Measurements from ENCODE around the gene RAPGEF1.

Gene RAPGEF1

DNA sequence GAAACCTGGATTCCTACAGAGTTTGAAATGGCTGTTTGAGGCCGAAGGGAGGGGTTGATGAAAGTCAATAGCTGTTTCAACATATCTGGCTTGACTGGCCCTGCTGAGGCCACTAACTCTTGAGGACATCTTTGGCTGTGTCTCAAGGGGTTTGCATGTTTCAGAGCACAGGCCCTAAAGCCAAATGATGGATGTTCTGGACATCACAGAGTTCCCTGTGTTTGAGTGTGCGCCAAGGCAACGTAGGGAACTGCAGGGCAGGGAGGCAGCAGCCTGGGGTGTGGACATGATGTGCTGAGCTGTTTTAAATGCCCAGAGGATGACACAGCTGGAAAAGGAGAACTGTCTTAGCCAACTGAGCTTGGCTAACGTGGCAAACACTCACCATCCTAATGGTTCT is 89.6 kb downstream of the RAPGEF1 start:
- no peak for DNase-seq (ENCODE audit: low spot score)

DNA sequence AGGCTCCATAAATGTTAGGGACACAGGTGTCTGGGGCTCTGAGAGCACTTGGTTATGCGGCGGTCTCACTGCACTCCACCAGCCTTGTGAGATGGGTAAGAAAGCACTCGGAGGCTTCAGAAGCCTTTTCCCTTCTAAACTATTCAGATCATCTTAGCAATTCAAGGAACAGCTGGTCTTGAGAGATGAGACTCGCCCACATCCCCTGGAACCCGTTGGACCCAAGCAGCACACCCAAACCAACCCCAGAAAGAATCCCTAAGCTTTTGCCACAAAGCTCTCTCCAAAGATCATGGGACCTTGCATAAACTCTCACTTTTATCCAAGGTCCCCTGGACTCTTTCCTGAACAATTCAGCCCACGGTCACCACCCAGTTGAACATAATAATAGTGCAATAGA is 90.2 kb downstream of the RAPGEF1 start:
- DNase-seq (ENCODE audit: low spot score) = no peak

DNA sequence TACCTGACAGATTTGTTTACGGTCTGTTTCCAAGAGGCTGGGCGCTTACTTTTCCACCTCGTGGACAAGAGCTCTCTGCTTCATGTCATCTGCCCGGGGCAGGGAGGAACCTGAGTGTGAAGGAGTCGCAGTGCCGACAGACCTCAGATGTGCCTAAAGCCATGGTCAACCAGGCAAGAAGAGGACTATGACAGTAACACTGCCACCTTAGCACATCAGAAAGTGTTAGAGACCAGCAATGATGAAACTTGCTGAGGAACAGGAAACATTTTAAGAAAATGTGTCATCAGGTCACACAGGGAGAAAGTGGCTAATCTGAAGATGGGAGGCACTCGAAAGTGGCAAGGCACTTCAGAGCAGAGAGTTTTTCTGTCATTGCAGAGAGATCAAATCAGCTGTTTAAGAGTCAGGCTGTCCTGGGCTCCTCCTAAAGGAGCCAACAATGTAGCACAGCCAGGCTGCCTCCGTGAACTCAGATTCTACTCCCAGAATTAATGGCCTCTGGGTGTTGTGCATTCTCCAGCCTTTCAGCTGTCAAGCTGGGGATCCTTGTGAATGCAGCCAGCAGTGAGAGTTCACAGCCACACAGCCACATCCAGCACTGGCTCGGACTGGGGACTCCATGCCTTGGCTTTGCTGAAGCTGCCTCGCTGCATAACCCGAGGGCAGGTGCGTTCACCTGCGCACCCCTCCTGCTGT is 94.6 kb downstream of the RAPGEF1 start:
- no peak for DNase-seq (ENCODE audit: low spot score)

DNA sequence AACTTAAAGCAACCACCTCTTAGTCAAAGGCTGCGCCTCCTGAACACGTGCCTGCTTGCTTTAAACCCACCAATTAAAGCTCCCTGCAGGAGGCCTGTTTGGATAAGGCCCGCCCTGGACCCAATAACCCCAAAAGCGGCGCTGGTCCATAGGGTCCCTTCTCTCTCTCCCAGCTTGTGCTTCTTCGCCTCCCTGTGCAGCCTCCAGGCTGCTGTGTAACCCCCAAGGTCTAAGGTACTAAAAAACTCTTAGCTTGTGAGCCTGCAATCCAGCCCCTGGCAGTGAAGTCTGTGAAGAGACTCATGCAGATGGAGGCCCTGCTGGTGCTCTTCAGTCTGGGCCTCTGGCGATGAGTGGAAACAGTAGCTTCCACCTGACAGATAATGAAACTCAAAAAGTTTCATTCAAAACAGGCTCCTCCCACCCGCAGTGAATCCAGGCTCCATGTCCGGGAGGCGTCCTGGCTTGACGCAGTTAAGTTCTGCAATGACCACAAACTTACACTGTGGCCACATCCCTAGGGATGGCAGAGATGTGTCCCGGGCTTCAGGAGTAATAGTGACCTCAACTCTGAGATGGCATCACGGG is 97.3 kb downstream of the RAPGEF1 start:
- no peak for DNase-seq (ENCODE audit: low spot score)

DNA sequence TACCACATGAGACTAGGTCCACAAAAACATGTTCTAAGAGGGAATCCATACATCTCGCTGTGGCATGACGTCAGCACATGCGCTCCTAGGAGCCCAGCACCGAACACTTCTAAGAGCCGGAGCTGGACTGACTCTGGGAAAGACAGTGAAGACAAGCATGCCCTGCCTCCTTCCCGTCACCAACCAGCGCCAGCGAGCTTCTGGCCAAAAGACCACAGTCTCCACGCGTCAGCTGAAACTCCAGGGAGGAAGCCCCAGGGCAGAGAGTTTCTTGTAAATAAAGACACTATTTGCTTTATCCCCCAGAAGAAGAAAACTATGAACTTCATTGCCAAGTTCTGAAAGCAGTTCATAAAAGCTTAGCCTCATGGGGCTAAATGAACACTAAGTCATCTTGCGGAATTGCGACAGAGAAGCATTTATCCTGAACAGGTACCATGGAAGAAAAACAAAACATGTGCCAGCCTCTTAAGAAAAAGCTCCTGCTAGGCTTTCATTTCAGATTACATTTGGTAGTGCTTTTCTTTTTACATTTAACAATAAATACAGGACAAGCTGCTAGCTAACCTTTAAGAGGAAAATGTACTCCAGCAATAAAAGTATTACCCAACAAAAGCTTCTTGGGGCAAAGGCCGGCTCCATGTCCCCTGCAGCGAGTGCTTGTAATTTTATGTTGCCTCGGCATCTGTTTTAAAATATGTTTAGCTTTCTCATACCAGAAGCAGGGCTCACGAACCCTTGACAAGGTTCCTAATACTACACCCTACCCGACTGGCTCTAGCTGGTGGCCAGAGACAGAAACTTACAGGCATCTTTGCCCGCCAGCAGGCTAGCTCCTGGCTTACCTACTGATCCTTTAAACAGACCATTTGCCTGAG is 98.0 kb downstream of the RAPGEF1 start:
- no peak for DNase-seq (ENCODE audit: low spot score)

DNA sequence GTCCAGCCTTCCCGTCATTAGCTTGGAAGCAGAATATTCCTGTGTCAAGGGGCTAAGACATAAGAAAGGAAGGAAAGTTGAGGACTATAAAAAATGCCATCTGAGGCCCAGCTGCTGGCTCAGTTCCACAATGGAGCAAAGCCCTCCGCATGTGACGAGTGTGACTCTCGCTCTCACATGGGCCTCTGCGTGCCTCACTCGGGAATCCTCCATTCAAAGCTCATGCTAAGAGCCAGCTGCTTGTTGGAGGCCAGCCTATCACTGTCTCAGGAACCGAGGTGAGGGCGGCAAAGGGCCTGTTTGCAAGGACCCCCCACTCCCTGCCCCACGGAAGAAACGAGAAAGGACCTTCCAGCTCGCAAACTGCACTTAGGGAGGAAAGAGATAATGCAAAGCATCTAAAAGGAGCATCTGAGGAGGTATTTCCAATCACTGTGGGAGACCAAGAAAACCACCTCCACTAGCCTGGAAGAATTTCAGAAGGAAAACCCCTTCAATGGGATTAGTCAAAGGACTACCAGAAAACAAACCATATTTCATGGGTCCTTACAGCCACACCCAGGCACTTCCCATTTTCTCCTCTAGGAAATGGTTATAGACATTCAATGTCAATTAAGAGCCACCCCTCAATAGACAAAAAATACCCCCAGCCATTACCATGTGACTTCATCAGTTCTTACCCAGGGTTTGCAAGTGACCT is 99.3 kb downstream of the RAPGEF1 start:
- no peak for DNase-seq (ENCODE audit: low spot score)

DNA sequence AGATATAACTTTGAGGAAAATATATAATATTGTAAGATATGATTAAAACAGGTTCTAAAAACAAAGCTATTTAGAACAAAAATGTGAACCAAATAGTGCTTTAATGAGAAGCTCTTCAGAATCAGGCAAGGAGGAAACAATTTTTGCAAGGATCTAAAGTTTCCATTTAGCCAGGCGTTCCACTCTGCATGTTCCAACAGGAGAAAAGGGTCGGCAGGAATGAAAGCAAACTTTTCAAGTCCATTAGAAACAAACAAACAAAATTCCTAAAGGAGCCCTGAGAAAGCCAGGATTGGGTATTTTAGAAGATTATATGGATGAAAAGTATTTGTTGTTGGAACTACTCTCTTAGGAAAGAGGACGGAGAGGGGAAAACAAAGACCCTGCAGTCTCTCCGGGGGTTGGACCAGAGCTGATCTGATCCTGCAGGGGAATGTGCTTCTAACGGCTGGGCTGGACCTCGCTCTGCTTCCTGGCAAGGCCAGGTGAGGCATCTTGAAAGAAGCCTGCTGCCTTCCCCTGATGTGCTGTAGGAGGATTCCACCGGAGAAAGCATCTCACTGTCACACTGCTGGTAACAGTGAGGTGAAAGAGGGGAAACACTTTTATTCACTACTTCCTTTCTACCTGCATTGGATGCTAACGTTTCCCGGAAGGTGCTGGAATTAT is 100.0 kb downstream of the RAPGEF1 start:
- no peak for DNase-seq (ENCODE audit: low spot score)

DNA sequence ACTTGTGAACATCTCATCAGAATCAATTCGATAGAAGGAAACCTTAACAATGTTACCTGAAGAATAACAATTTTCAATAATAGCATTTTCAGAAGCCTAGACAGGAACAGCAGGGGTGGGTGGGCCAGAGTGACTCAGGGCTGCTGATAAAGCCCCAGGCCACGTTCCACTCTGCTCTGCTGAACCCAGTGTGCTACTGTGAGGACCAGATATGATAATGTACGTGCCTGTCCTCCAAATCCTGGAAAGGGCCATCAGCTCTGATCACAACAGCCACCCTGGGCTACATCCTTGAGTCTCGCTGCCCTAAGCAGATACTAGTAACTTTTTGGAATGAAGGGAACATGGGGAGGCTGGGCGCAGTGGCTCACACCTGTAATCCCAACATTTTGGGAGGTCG is 103.3 kb downstream of the RAPGEF1 start:
- no peak for DNase-seq (ENCODE audit: low spot score)

DNA sequence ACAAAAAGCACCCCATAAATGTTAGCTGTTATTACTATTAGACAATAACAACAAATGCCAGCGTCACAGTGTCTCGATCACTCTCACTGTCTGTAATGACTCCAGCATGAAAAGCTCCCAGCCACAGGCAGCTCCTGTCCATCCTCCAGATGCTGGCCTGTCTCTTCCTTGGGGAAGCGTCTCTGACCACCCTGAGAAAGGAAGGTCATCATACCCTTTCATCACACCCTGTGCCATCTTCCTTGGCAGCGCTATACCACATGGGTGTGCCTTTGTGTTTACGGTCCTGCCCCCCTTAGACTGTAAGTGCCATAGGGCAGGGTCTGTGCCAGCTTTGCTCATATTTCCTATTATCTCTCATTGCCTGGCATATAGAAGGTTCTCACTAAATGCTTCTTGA is 104.0 kb downstream of the RAPGEF1 start:
- no peak for DNase-seq (ENCODE audit: low spot score)

DNA sequence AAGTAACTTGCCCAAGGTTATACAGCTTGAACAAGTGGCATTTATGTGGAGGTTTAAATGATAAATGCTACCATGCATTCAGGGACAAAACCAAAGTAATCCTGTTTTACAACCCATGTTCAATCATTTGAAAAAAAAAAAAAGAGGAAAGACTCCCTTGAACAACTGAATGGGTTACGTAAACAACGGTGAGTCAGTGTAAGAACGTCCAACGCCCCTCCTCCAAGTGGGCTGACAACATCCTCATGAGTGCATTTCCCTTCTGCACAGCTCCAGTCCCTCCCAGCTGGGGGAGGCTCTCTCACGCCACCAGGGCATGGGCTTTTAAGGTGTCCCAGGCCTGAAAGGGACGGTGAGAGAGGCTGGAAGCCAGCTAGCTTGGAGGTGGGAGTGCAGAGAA is 104.6 kb downstream of the RAPGEF1 start:
- DNase-seq (ENCODE audit: low spot score) = no peak

DNA sequence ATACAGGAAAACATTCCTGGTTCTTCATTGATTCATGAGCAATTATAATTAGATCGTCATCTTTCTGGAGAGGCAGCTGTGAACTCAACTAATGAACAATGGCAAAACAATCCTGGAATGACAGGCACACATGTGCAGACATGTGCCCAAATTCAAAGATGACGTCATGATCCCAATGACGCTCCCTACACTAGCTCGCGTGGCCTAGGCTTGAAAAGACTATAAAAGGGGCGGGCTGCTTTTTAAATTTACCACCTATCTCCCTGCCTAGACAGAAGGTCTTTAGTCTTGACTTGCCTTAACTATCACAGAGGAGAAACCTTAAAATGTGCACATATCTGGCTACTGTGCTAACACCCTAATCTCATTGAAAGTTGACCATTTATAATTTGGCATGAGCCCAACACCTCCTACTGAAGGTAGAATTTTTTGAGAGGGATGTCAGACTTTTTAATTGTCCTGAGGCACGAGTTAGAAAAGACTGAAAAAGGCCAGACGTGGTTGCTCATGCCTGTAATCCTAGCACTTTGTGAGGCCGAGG is 106.3 kb downstream of the RAPGEF1 start:
- no peak for DNase-seq (ENCODE audit: low spot score)

DNA sequence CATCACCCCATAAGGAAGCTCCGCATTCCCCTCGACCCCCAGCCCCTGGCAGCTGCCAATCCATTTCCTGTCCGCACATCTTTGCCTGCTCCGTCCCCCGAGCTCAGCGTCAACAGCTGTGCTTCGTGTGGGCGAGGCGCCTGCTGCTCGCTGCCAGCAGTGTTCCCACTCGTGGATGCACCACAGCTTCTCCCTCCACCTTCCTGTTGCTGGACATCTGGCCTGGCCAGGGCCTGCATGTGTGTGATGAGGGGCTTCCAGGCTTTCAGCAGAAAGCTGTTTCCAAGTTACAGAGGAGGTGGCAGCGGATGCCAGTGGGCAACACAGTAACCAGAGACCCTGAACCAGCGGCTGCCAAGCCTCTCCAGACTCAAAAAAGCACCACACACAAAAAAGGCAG is 108.6 kb downstream of the RAPGEF1 start:
- DNase-seq (ENCODE audit: low spot score) = no peak

DNA sequence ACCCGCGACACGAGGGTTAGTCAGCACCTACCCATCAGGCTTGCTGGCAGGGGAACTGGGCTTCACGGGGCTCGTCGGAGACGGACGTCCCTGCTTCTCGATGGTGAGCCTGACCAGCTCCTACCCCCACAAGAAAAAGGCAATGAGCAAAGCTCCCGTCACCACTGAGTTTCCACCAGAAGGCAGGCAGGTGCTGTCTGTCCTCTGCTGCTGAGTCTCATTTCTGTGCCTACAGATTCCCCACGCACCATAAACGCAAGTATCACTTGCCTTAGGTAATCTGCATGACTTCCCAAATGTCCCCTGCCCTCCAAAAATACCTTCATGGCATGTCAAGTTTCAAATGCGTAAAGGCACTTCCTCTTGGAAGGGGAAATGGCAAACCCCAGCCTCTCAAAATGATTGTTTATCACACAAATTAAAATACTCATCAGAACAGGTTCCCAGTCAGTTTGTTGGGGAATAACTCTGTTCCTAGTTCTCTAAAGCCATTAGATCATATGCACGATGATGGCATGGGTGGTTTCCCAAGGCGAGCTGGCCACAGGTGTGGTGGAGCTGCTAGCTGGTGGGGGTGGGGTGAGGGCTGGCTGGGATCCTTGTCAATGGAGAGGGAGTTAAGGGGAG is 109.6 kb downstream of the RAPGEF1 start:
- DNase-seq (ENCODE audit: low spot score) = no peak

DNA sequence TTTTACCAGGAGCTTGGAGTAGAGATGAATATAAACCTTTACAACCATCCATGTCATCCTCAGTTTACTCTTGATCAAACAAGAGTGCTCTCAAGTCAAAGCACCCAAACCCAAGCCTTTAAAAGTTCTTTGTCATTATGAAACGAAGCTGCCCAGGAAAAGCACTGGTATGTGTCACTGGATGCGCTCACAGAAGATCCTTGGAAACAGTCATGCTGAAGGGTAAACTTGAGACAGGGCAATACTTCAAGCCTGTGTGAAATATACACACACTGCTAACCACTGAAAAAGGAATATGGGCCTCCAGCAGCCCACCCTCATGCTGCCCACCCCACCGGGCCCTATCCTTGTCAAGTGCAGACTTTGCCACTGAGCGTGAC is 110.1 kb downstream of the RAPGEF1 start:
- no peak for DNase-seq (ENCODE audit: low spot score)

DNA sequence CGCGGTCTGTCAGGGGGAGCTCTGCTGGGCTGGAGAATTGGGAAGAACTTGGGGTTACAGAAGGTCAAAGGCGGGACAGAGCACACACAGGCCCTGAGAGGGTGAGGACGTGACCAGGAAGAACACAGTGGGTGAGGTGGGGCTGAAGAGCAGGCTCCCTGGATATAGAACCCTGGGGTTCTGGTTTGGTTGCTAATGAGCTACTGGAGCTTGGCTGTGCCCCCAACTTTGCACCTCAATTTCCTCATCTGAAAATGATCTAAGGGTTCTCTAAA is 110.7 kb downstream of the RAPGEF1 start:
- DNase-seq (ENCODE audit: low spot score) = no peak

DNA sequence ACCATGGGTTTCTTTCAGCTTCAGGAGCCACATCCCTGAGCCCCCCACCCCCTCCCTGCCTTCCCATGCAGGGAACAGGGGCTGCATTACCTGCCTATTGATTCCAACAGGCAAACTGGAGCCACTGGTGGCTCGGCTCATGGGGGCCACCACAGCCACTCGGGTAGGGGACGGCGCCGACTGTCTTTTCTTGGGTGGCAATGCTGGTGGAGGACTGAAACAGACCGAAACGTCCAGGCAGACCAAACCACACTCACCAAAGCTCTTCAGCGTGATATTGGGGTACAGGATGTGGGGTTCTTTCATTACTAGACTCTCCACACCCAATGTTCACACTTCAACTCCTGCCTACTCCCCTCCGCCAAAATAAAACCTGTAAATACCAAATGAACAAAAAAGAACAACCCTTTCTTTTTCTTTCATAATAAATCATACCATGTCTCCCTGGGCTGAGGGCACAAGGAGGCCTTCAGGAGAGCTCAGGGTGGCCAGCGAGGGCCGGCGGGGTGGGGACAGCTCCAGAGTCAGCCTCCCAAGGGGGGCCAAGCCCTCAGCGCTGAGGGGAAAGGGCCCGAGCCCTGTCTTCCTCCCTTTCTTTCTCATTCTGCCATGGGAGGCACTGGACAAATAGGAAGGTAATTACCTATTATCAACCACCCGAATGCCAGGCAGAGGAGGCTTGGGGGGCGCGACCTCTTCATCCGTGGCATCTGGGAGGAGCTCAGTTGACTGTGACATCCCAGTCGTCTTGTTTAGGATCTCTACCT is 111.2 kb downstream of the RAPGEF1 start:
- no peak for DNase-seq (ENCODE audit: low spot score)

DNA sequence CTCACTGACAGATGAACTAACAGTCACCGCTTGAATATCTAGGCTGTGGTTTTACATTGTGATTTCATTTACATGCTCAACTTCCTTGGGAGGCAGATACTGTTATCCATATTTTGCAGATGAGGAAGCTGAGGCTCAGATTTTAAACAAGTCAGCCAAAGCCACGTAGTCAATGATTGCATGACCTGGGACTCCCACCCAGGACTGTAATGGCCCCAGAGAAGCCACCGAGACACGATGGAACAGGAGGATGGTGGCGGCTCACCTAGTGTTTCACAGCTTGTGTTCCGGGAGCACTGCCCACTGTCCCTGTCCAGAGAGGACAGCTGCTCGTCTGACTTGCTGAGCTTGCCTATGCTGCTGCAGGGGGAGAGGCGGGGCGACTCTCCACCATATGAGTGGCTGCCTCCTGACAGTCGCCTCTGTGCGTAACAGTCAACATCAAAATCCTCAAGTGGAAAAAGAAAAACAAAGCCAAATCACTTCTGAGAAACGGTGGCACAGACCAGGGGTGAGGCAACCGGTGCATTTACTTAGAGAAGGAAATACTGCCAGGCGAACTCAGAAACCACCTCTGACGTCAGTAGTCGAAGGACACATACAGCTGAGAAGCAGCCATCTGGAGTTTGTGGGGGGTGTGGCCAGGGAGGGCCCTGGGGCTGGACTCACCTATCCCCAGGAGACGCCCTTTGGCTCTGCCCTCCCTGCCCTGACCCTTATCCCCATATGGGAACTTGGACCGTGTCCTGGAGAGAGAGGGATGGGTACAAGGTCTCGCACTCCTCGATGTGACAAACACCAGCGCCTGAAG is 112.0 kb downstream of the RAPGEF1 start:
- DNase-seq (ENCODE audit: low spot score) = no peak

DNA sequence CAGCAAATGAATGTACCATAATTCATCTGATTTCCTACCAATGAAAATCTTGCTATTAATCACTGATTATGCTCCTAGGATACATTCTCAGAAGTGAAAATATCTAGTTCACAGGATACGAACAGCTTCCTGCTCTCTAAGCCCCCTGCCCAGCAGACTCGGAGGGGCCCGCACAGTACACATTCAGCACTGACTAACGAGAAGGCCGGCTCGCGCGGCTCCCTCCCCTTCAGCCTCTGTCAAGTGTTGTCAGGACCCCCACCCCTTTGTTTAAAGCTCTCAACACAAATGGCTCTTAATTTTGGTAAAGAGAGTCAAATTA is 112.6 kb downstream of the RAPGEF1 start:
- DNase-seq (ENCODE audit: low spot score) = no peak

DNA sequence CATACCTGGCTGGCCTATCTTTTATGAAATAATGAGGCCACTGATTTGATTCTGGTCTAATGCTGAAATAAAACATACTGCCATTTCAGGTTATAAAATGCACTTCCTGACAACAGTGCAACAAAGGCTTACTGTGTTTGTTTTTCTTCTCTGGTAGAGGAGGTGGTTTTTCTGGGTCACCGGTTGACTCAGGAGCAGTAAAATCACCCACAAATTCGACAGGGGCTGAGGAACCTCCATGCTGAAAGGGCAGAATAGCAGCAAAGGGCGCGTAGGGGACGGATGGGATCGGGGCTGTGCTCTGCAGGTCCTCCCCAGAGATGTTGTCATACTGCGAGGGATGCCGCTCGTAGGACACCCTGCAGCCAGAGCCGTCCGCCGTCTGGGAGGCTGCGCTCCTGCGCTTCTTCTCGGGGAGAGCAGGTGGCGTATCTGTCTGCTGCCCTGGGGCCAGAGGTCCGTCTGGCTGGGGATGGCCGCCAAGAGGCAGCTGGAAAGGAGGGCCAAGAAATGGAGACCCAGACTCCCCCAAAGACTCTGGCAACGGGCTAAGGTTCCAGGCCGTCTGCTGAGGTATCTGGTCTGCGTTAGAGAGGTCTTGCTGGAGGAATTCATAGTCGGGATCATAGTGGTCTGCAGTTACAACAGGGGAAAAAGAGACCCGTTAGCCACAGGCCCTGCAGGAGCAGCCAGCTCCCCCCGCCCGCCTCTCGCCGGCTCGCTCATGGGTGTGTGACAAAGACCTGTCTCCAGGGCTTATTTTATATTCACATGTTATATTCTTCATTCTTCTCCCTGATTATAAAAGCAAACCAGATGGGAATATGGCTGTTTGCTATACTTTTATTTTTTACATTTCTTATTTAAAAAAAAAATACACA is 113.8 kb downstream of the RAPGEF1 start:
- peak; percentile 47 for DNase-seq (ENCODE audit: low spot score)

All from SK-N-DZ (cell line).